IPS-NIHi7 (cell line): ENCODE data around the gene UBTD2.
A peak's percentile ranks its signal among the peaks of the same experiment; 100 is the strongest.

Source experiments
- DNase-seq: peaks from one replicate; pipeline ENCODE4 v3.0.0; 2012; ENCODE audit warnings: mixed read lengths; ENCODE audit errors: extremely low spot score

Gene UBTD2

GRCh38 chr5:172194985-172195774 lies 88.4 kb downstream of the UBTD2 start:
- no peak for DNase-seq

GRCh38 chr5:172193872-172194271 lies 89.7 kb downstream of the UBTD2 start, which contains the start of gene EFCAB9:
Gene EFCAB9, plus strand, starts transcription at chr5:172194172. Its CDS starts 1 bp downstream, at chr5:172194173.
- no peak for DNase-seq

GRCh38 chr5:172189693-172190296 lies 93.8 kb downstream of the UBTD2 start:
- no peak for DNase-seq

- peak; percentile 59 for DNase-seq
Observed at GRCh38 chr5:172188893-172189692, 94.5 kb downstream of the UBTD2 start.

GRCh38 chr5:172188033-172188892 lies 95.3 kb downstream of the UBTD2 start, which contains the start of gene STK10:
Gene STK10, minus strand, starts transcription at chr5:172188224. Its CDS starts 182 bp downstream, at chr5:172188042.
- DNase-seq: peak; percentile 95

GRCh38 chr5:172187118-172188032 lies 96.2 kb downstream of the UBTD2 start:
- DNase-seq: peak; percentile 45

- DNase-seq: no peak
Observed at GRCh38 chr5:172186114-172186695, 97.4 kb downstream of the UBTD2 start.

- DNase-seq: no peak
Observed at GRCh38 chr5:172185096-172185461, 98.5 kb downstream of the UBTD2 start.

- DNase-seq: no peak
Observed at GRCh38 chr5:172183881-172184280, 99.7 kb downstream of the UBTD2 start.

GRCh38 chr5:172182291-172182690 lies 101.3 kb downstream of the UBTD2 start:
- no peak for DNase-seq

GRCh38 chr5:172180936-172181335 lies 102.6 kb downstream of the UBTD2 start:
- no peak for DNase-seq

- DNase-seq: peak; percentile 50
Observed at GRCh38 chr5:172178991-172179989, 104.3 kb downstream of the UBTD2 start.

GRCh38 chr5:172178301-172178987 lies 105.1 kb downstream of the UBTD2 start:
- DNase-seq: no peak

GRCh38 chr5:172177176-172177575 lies 106.4 kb downstream of the UBTD2 start:
- DNase-seq: no peak

GRCh38 chr5:172175263-172175719 lies 108.3 kb downstream of the UBTD2 start:
- no peak for DNase-seq

GRCh38 chr5:172173564-172174153 lies 109.9 kb downstream of the UBTD2 start:
- no peak for DNase-seq

GRCh38 chr5:172172912-172173563 lies 110.5 kb downstream of the UBTD2 start:
- no peak for DNase-seq
